Uterus (tissue), 2 donors: ENCODE measurements around the gene DLGAP5.

Experiments
- CTCF ChIP-seq, 4 experiments: fragments of 200-600 bp in 2 of 4; fragments of 450-650 bp in 2 of 4; sonication (generic) in 2 of 4; IDR thresholded peaks; one replicate each; pipeline ENCODE4 v1.5.1; 2016 to 2019; ENCODE audit warnings: antibody characterized with exemption in 4 of 4, mild to moderate bottlenecking in 2 of 4, moderate library complexity in 1 of 4
- POLR2A ChIP-seq, 2 donors: fragments of 450-650 bp; IDR thresholded peaks; one replicate each; pipeline ENCODE4 v1.6.1; 2016; ENCODE audit warnings: antibody characterized with exemption in 2 of 2, mild to moderate bottlenecking in 1 of 2, moderate library complexity in 1 of 2

- TF ChIP-seq CTCF (IDR thresholded peaks at IDR 0.05), result no peak
- no peak for TF ChIP-seq POLR2A (IDR thresholded peaks at IDR 0.05)
Observed at GRCh38 chr14:55109836-55110235, 81.5 kb downstream of the DLGAP5 start.
